Measurements from ENCODE around the gene NAT9.
A peak's percentile ranks its signal among the peaks of the same experiment; 100 is the strongest.

NAT9 gene

GRCh38 chr17:74739227-74739831 lies 36.8 kb downstream of the NAT9 start:
- CTCF ChIA-PET, result interaction anchor here (2.0 to 5.4 kb wide), 8 partner anchors 7 to 124 kb away, joined by 5 to 226 read pairs (median 30); partner anchors contain the start of gene NHERF1
- POLR2A ChIA-PET, result interaction anchor here (1.6 kb wide), 1 partner anchor 10 kb away, joined by 9 read pairs; no protein-coding TSS in a partner anchor
- TF ChIP-seq CTCF (IDR thresholded peaks at IDR 0.05; ENCODE audit: control extremely low read depth, extremely low read depth, low read depth, missing control alignments), result no peak
- no peak for DNase-seq (ENCODE audit: extremely low spot score)

- peak; percentile 86 for DNase-seq (ENCODE audit: extremely low spot score)
- CTCF ChIA-PET, result interaction anchor here (0.6 to 5.4 kb wide), 32 partner anchors 8 to 375 kb away, joined by 3 to 226 read pairs (median 5); partner anchors contain the start of genes NAT9 and NHERF1
- no peak for TF ChIP-seq CTCF (IDR thresholded peaks at IDR 0.05; ENCODE audit: control extremely low read depth, extremely low read depth, low read depth, missing control alignments)
- POLR2A ChIA-PET, result interaction anchor here (0.7 to 1.6 kb wide), 3 partner anchors 11 to 81 kb away, joined by 3 to 9 read pairs (median 3); no protein-coding TSS in a partner anchor
Measured at GRCh38 chr17:74738051-74738996, 37.8 kb downstream of the NAT9 start.

- ChIA-PET CTCF (interaction anchor here (0.6 to 5.4 kb wide), 42 partner anchors 8 to 374 kb away, joined by 3 to 226 read pairs (median 6); partner anchors contain the start of genes CD300H, GPR142, NAT9 and NHERF1), POLR2A (interaction anchor here (0.7 to 1.6 kb wide), 3 partner anchors 12 to 80 kb away, joined by 3 to 9 read pairs (median 3); no protein-coding TSS in a partner anchor)
- TF ChIP-seq CTCF (IDR thresholded peaks at IDR 0.05; ENCODE audit: control extremely low read depth, extremely low read depth, low read depth, missing control alignments), result peak; percentile 65
- DNase-seq (ENCODE audit: extremely low spot score), result peak; percentile 66
Measured at GRCh38 chr17:74737299-74738050, 38.7 kb downstream of the NAT9 start.

GRCh38 chr17:74736513-74737298 lies 39.4 kb downstream of the NAT9 start, which contains the start of gene RAB37:
Gene RAB37, plus strand, starts transcription at chr17:74737256. Its CDS starts 17 bp downstream, at chr17:74737273.
- ChIA-PET POLR2A (interaction anchor here (0.6 kb wide), 1 partner anchor 10 kb away, joined by 3 read pairs; no protein-coding TSS in a partner anchor), CTCF (interaction anchor here (0.6 to 5.4 kb wide), 55 partner anchors 10 to 373 kb away, joined by 3 to 226 read pairs (median 5); partner anchors contain the start of genes CD300H, CD300LF, GPR142 and NAT9)
- DNase-seq (ENCODE audit: extremely low spot score), result peak; percentile 75
- TF ChIP-seq CTCF (IDR thresholded peaks at IDR 0.05; ENCODE audit: control extremely low read depth, extremely low read depth, low read depth, missing control alignments), result peak; percentile 79

- ChIA-PET POLR2A (interaction anchor here (0.6 kb wide), 1 partner anchor 9 kb away, joined by 4 read pairs; no protein-coding TSS in a partner anchor), CTCF (interaction anchor here (1.6 kb wide), 1 partner anchor 76 kb away, joined by 4 read pairs; no protein-coding TSS in a partner anchor)
- TF ChIP-seq CTCF (IDR thresholded peaks at IDR 0.05; ENCODE audit: control extremely low read depth, extremely low read depth, low read depth, missing control alignments), result no peak
- DNase-seq (ENCODE audit: extremely low spot score), result no peak
Measured at GRCh38 chr17:74734256-74734655, 41.9 kb downstream of the NAT9 start.

All from GM10248 (cell line).